NCI-H2107 (cell line): Measurements from ENCODE around the gene DTYMK.
"Not testable (repeated sequence)": the region's sequence is repeated elsewhere in the genome, so short reads cannot be mapped to it uniquely, and the experiment has no call there.

Experiments
- DNase-seq: peaks from one replicate; lab custom pipeline; 2025; lab: John Stamatoyannopoulos, UW

Gene DTYMK

GRCh38 chr2:241671457-241672240 lies 15.0 kb downstream of the DTYMK start:
- no peak for DNase-seq

GRCh38 chr2:241670333-241671110 lies 16.1 kb downstream of the DTYMK start:
- DNase-seq = no peak

GRCh38 chr2:241668839-241669238 lies 17.8 kb downstream of the DTYMK start:
- no peak for DNase-seq

DNA sequence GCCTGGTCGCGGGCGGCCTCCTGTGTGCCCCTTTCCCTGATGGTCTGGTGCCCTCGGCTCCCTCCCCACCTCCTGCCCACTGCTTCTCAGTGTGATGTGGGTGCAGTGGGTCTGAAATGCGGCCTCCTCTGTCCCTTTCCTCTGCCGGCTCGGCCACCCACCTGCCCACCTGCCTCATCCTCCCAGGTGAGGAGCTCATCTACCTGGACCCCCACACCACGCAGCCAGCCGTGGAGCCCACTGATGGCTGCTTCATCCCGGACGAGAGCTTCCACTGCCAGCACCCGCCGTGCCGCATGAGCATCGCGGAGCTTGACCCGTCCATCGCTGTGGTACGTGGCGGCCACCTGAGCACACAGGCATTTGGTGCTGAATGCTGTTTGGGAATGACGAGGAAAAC lies 18.3 kb downstream of the DTYMK start:
- DNase-seq = no peak

- no peak for DNase-seq
Measured at GRCh38 chr2:241666627-241667400, 19.8 kb downstream of the DTYMK start.

- no peak for DNase-seq
Measured at GRCh38 chr2:241665731-241666440, 20.7 kb downstream of the DTYMK start.

DNA sequence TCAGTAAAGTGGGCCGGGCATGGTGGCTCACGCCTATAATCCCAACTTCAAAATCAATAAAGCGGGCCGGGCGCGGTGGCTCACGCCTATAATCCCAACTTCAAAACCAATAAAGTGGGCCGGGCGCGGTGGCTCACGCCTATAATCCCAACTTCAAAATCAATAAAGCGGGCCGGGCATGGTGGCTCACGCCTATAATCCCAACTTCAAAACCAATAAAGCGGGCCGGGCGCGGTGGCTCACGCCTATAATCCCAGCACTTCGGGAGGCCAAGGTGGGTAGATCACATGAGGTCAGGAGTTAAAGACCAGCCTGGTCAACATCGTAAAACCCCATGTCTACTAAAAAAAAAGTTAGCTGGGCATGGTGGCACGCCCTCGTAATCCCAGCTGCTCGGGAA lies 23.9 kb downstream of the DTYMK start:
- not testable (repeated sequence) for DNase-seq

GRCh38 chr2:241660593-241661213 lies 25.9 kb downstream of the DTYMK start:
- DNase-seq = no peak

- peak; percentile 15 for DNase-seq
Measured at GRCh38 chr2:241659150-241659739, 27.4 kb downstream of the DTYMK start.

DNA sequence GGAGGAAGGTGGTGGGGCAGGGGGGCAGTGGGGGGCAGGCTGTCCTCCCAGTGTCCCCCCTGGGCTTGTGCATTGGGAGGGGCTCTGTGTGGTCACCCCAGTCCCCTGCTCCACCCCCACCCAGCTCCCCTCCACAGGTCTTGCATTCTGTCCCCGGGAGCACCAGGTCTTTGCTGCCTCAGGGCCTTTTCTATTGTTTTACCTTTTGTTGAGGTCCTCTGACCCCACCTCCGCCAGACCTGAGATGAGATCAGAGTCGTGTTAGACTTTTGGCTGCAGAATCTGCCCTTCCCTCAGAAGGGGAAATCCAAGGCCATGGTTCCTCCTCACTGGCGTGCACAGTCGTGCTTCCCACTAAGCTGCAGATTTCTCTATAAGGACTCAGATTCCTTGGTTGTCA lies 28.3 kb downstream of the DTYMK start:
- no peak for DNase-seq

GRCh38 chr2:241657786-241658254 lies 28.8 kb downstream of the DTYMK start:
- DNase-seq = no peak

DNA sequence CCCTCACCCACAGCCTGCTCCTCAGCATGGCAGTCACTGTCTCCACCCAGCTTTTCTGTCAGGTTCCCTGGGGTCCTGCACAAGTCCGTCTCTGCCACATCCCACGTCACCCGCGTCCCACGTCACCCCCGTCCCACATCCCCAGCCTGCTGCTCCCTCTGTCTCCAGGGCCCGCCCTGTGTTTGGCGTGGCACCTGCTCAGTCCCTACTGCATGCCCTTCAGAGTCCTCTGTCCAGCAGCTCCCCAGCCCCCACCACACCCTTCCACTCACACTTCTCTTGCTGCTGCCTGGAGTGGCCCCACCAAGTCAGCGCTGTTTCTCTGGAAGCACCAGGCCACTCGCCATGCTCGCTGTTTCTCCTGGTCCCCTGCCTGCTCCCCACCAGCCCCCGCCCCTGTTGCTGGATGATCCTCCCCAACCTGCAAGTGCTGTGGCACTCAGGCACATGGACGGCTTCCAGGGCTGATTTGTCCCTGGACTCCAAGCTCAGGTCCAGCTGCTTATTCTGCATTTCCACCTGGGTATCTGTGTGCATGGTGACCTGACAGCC lies 30.3 kb downstream of the DTYMK start:
- no peak for DNase-seq

GRCh38 chr2:241655516-241656189 lies 31.0 kb downstream of the DTYMK start:
- no peak for DNase-seq

GRCh38 chr2:241654551-241654950 lies 32.1 kb downstream of the DTYMK start:
- DNase-seq = no peak

DNA sequence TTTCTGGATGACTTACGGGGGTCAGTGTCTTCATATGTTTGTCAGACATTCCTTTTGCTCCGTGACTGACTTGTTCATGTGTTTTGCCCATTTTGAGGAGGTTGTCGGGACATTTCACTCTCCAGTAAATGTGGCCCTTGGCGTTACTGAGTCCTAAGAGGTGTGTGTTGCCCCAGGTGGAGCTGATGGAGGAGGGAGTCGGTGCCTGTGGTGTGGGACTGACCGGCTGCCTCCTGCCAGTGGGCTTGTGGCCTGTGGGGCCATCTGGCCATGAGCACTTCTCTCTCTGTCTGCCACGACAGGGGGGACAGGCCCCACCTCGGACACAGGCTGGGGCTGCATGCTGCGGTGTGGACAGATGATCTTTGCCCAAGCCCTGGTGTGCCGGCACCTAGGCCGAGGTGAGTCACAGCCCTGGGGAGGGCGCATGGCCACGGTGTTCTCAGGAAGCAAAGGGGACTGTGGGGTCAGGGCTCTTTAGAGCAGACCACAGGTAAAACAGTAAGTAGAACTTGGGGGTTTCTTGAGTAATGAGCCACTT lies 33.3 kb downstream of the DTYMK start:
- DNase-seq = no peak

DNA sequence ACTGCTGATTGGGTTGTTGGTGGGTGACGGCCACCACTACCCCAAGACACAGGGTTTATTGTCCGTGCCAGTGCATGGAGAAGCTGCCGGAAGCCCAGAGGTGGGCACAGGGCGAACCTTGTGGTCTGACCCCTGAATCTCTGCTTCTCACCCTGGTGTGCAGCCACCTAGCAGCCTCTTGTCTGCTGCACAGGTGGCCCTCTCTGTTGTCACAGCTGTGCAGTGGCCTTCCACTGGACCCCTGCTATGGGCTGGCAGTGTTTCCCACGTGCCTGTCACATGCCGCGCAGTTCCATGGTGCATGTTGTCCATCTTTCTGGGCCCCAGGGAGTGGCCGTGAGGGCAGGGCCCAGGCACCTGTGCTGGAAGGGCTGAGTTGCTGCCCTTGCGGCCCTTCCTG lies 33.9 kb downstream of the DTYMK start:
- DNase-seq = no peak

DNA sequence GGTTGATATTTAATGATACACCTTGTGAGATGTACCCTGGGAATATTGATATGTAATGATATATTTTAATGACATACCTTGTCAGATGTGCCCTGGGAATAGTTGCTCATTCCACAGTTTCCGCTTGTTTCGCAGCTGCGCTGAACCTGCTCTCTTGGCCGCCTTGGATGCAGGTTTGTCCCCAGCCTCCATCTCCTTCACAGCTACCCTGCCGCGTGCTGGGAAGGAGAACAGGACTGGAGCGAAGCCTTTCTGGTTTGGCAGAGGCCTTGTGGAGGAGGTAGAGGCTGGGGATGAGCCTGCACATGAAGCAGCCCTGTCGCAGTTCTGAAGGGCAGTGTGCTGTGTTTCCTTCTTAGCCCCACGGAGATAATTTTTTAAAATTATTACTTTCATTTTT lies 34.5 kb downstream of the DTYMK start:
- no peak for DNase-seq

DNA sequence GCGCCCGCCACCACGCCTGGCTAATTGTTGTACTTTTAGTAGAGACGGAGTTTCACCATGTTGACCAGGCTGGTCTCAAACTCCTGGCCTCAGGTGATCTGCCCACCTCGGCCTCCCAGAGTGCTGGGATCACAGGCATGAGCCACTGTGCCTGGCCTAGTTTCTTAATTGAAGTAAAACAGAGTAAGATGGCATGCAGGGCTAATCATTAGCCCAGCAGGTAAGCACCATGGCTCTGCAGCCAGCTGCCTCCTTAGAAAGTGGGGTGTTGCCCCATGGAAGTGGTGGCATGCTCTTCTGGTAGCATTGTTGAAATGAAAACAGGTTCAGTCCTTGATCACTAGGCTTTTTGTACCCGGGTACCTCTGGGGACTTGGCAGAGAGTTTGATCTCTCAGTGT lies 36.7 kb downstream of the DTYMK start:
- DNase-seq = no peak

DNA sequence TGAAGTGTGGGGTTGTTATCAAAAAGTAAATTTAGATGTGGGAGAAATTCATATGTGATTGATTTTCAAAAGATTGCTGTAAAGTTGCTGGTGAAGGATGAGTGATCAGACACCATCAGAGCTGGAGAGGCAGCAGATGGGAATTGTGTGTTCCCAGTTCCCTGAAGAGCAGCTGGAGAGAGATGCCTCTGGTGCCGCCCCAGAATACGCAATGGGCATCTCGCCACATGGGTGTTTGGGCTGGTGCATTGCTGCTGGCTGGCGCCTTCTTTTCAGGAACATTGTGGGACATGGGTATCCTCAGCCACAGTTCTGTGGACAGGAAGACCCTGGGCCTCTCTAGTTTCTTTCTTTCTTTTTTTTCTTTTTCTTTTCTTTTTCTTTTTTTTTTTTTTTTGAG lies 37.2 kb downstream of the DTYMK start:
- no peak for DNase-seq

- DNase-seq = no peak
Measured at GRCh38 chr2:241648453-241648852, 38.2 kb downstream of the DTYMK start.
